GM21447 (cell line): ENCODE results near the gene HTR3D.
"Not testable (repeated sequence)": the region's sequence is repeated elsewhere in the genome, so short reads cannot be mapped to it uniquely, and the experiment has no call there.

ENCODE experiments used
- ATAC-seq: cut with Tn5 transposase; IDR thresholded peaks from one replicate; pipeline ENCODE4 v1.9.1; 2021; ENCODE audit not compliant: unreplicated experiment

HTR3D gene

GRCh38 chr3:184031187-184031792, at the start of gene HTR3D:
Gene HTR3D (plus strand): TSS chr3:184031742. CDS start chr3:184031742, 0 bp downstream.
- ATAC-seq = no peak

- ATAC-seq = no peak
Measured at GRCh38 chr3:183981990-183982644, 49.4 kb upstream of the HTR3D start.

GRCh38 chr3:183984127-183984740, 47.3 kb upstream of the HTR3D start:
- ATAC-seq = no peak

GRCh38 chr3:183984749-183985729, 46.5 kb upstream of the HTR3D start:
- no peak for ATAC-seq

- no peak for ATAC-seq
Measured at GRCh38 chr3:183987000-183987600, 44.4 kb upstream of the HTR3D start.

- no peak for ATAC-seq
Measured at GRCh38 chr3:183988216-183988790, 43.2 kb upstream of the HTR3D start.

- ATAC-seq = no peak
Measured at GRCh38 chr3:183991403-183991802, 40.1 kb upstream of the HTR3D start.

GRCh38 chr3:184001761-184002160, 29.8 kb upstream of the HTR3D start:
- no peak for ATAC-seq

- ATAC-seq = no peak
Measured at GRCh38 chr3:184002469-184002868, 29.1 kb upstream of the HTR3D start.

- ATAC-seq = no peak
Measured at GRCh38 chr3:184003187-184003967, 28.2 kb upstream of the HTR3D start.

- ATAC-seq = no peak
Measured at GRCh38 chr3:184004476-184004875, 27.1 kb upstream of the HTR3D start.

- ATAC-seq = peak; percentile 79
Measured at GRCh38 chr3:184005941-184006507, 25.5 kb upstream of the HTR3D start.

GRCh38 chr3:184007143-184007813, 24.3 kb upstream of the HTR3D start:
- ATAC-seq = not testable (repeated sequence)

GRCh38 chr3:184008161-184008560, 23.4 kb upstream of the HTR3D start:
- ATAC-seq = no peak

- no peak for ATAC-seq
Measured at GRCh38 chr3:184011230-184011876, 20.2 kb upstream of the HTR3D start.

- ATAC-seq = no peak
Measured at GRCh38 chr3:184011937-184012889, 19.3 kb upstream of the HTR3D start.

- no peak for ATAC-seq
Measured at GRCh38 chr3:184015381-184016019, 16.0 kb upstream of the HTR3D start.
